Right renal pelvis (tissue), 4 donors: Measurements from ENCODE around the gene ELK1. TPM values are rescaled to one million over a fixed set of nuclear protein-coding genes. Genes with fewer than 3 reads are reported as not detected.
"Not testable (repeated sequence)": the region's sequence is repeated elsewhere in the genome, so short reads cannot be mapped to it uniquely, and the experiment has no call there.

Experiments
- DNase-seq, 4 donors: peaks; one replicate each; pipeline ENCODE4 v3.0.0-alpha.2; 2013; ENCODE audit warnings: low read depth in 4 of 4, low spot score in 3 of 4, missing footprints in 1 of 4
- polyA plus RNA-seq, 4 donors: library from polyadenylated mRNA; unstranded; fragments of 120-200 nt; gene quantifications; one replicate each; pipeline ENCODE4 v1.2.1, GENCODE V29; 2013; ENCODE audit not compliant: insufficient read length in 4 of 4

The ELK1 gene
- polyA plus RNA-seq, result 10 to 100 TPM; 26.9 to 34.4 (median 31.8) TPM

GRCh38 chrX:47650164-47651042, at the start of gene ELK1:
Gene ELK1, minus strand, starts transcription at chrX:47650563. Its CDS starts 9,122 bp downstream, at chrX:47641441.
- DNase-seq, result peak; percentile 73 to 92 (median 90)

GRCh38 chrX:47697181-47697580, 46.8 kb upstream of the ELK1 start:
- DNase-seq, result no peak

GRCh38 chrX:47690175-47690574, 39.8 kb upstream of the ELK1 start:
- no peak for DNase-seq

- DNase-seq, result no peak
Measured at GRCh38 chrX:47687263-47687662, 36.9 kb upstream of the ELK1 start.

- DNase-seq, result no peak
Measured at GRCh38 chrX:47683829-47684205, 33.5 kb upstream of the ELK1 start.

- DNase-seq, result no peak
Measured at GRCh38 chrX:47683184-47683828, 32.9 kb upstream of the ELK1 start.

GRCh38 chrX:47675959-47676859, 25.8 kb upstream of the ELK1 start:
- not testable (repeated sequence) for DNase-seq

GRCh38 chrX:47674776-47675175, 24.4 kb upstream of the ELK1 start:
- DNase-seq, result no peak

GRCh38 chrX:47665797-47666196, 15.4 kb upstream of the ELK1 start:
- DNase-seq, result not testable (repeated sequence)

GRCh38 chrX:47664737-47665136, 14.4 kb upstream of the ELK1 start:
- no peak for DNase-seq

- no peak for DNase-seq
Measured at GRCh38 chrX:47662144-47662657, 11.8 kb upstream of the ELK1 start.

- DNase-seq, result no peak
Measured at GRCh38 chrX:47661539-47661938, 11.2 kb upstream of the ELK1 start.

- no peak for DNase-seq
Measured at GRCh38 chrX:47659421-47659726, 9.0 kb upstream of the ELK1 start.

GRCh38 chrX:47658684-47659420, 8.5 kb upstream of the ELK1 start, which contains the start of gene UXT:
Gene UXT, minus strand, starts transcription at chrX:47659180. Its CDS starts 253 bp downstream, at chrX:47658927.
- peak; percentile 71 to 80 (median 80) for DNase-seq

GRCh38 chrX:47658301-47658683, 7.9 kb upstream of the ELK1 start:
- no peak for DNase-seq

- no peak for DNase-seq
Measured at GRCh38 chrX:47651043-47651905, 911 bp upstream of the ELK1 start.

- no peak for DNase-seq
Measured at GRCh38 chrX:47649781-47650163, 591 bp downstream of the ELK1 start.

- no peak for DNase-seq
Measured at GRCh38 chrX:47649271-47649670, 1.1 kb downstream of the ELK1 start.

- no peak for DNase-seq
Measured at GRCh38 chrX:47648376-47648775, 2.0 kb downstream of the ELK1 start.
